NB4 (cell line): ENCODE results near the gene PCP4L1.
A peak's percentile ranks its signal among the peaks of the same experiment; 100 is the strongest.
"Not testable (repeated sequence)": the region's sequence is repeated elsewhere in the genome, so short reads cannot be mapped to it uniquely, and the experiment has no call there.

Experiments
- DNase-seq: peaks from one replicate; pipeline ENCODE4 v3.0.0; 2010; ENCODE audit warnings: low read depth
- H3K4me3 ChIP-seq: one replicate; pipeline ENCODE4 v1.5.1; 2011; ENCODE audit warnings: mild to moderate bottlenecking, low read depth, low read length, moderate library complexity
- MYC ChIP-seq: IDR thresholded peaks from 2 replicates; pipeline ENCODE4 v1.6.1; 2011; ENCODE audit warnings: low read depth, low read length
- POLR2A ChIP-seq: IDR thresholded peaks from 2 replicates; pipeline ENCODE4 v1.6.1; 2011; ENCODE audit warnings: mild to moderate bottlenecking; ENCODE audit not compliant: insufficient read length; ENCODE audit errors: extremely low read depth
- TF ChIP-seq, protein P1 (sequence below): IDR thresholded peaks from one replicate; pipeline ENCODE4 v1.5.1; 2012; ENCODE audit warnings: low read depth, low read length
- TF ChIP-seq, protein P2 (sequence below): IDR thresholded peaks from 2 replicates; pipeline ENCODE4 v1.6.1; 2011; ENCODE audit warnings: low read depth, low read length

PCP4L1 gene

DNA sequence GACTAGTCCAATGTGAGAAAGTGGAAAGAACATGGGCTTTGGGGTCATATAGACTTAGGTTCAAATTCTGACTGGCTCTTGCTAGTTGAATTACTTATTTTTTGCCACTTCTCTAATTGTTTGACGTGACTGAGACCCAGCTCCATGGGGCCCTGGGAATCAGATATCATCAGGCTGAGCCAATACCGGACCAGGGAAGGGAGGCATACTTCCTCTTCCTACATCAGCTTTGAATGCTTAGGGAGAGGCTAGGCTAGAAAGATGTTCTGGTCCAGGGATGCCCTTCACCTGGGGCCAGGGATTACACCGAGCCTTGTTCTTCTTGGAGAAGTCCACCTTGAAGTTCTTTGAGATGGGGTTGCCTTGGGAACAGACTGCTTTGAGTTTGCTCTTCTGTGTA lies 16.9 kb upstream of the PCP4L1 start:
- TF ChIP-seq, protein P1, sequence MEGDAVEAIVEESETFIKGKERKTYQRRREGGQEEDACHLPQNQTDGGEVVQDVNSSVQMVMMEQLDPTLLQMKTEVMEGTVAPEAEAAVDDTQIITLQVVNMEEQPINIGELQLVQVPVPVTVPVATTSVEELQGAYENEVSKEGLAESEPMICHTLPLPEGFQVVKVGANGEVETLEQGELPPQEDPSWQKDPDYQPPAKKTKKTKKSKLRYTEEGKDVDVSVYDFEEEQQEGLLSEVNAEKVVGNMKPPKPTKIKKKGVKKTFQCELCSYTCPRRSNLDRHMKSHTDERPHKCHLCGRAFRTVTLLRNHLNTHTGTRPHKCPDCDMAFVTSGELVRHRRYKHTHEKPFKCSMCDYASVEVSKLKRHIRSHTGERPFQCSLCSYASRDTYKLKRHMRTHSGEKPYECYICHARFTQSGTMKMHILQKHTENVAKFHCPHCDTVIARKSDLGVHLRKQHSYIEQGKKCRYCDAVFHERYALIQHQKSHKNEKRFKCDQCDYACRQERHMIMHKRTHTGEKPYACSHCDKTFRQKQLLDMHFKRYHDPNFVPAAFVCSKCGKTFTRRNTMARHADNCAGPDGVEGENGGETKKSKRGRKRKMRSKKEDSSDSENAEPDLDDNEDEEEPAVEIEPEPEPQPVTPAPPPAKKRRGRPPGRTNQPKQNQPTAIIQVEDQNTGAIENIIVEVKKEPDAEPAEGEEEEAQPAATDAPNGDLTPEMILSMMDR: no peak
- TF ChIP-seq, protein P2, sequence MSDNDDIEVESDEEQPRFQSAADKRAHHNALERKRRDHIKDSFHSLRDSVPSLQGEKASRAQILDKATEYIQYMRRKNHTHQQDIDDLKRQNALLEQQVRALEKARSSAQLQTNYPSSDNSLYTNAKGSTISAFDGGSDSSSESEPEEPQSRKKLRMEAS: no peak
- TF ChIP-seq MYC (no peak), POLR2A (no peak)
- H3K4me3 ChIP-seq: no peak overlapping the region
- peak; percentile 26 for DNase-seq

DNA sequence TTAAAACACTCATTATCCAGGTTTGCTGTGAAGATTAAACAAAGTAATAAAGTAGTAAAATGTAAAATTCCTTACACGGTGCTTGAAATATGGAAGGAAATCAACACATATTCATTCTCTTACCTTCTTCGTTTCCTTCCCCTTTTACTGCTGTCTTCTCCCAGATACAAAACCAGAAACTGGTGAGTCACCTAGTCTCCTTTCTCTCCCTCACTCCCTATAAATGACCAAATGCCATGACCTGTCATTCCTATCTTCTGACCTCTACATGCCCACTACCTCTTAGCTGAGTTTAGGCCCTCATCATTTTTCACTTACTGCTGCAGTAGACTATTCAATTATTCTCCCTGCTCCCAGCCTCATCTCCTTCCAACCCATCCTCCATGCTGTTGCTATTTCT lies 16.2 kb upstream of the PCP4L1 start:
- H3K4me3 ChIP-seq: no peak overlapping the region
- DNase-seq: peak; percentile 40
- TF ChIP-seq, protein P1: no peak
- TF ChIP-seq MYC (no peak), POLR2A (no peak)
- TF ChIP-seq, protein P2: no peak

DNA sequence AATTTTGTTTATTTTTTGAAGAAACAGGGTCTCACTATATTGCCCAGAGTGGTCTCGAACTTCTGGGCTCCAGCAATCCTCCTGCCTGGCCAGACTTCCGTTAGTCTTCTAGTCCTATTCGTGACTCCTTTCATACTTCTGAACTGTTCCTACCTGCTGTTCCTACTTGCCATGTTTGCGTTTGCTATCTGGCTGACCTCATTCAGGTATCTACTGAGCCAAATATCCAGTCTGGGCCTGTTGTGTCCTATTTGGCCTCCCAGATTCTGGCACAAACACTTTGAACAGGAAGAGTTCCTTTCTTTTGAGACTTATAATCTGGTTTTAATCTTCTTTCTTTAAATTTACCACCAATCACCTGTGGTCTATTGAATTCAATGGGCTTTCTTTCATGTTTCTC lies 13.7 kb upstream of the PCP4L1 start:
- no peak overlapping the region for H3K4me3 ChIP-seq
- DNase-seq: no peak
- TF ChIP-seq, protein P1: no peak
- TF ChIP-seq, protein P2: no peak
- TF ChIP-seq POLR2A (no peak), MYC (no peak)

DNA sequence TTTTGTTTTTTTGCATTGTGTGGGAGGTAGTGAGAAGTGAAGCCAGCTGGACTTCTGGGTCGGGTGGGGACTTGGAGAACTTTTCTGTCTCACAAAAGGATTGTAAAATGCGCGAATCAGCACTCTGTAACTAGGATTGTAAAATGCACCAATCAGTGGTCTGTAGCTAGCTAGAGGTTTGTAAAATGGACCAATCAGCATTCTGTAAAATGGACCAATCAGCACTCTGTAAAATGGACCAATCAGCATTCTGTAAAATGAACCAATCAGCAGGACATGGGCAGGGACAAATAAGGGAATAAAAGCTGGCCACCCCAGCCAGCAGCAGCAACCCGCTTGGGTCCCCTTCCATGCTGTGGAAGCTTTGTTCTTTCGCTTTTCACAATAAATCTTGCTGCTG lies 8.4 kb upstream of the PCP4L1 start:
- not testable (repeated sequence) for DNase-seq, H3K4me3 ChIP-seq

DNA sequence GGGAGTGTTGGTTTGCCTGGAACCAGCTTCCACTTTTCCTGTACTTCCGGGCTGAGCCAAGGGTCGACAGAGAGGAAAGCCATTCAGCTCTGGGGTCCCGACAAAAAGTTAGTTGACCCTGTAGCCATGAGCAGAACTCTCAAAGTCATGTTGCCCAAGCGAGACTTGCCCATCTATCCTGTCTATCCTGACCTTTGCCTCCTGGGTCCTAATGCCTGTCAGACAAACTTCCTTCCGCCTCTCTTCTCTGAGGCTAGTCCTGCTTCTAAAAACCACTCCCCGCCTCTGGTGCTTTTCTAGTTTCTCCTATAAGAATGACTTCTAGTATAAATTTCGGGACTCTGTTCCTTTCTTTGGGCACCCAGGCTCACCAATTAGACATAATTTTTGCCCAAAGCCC lies 7.7 kb upstream of the PCP4L1 start:
- TF ChIP-seq, protein P2: no peak
- TF ChIP-seq MYC (no peak), POLR2A (no peak)
- TF ChIP-seq, protein P1: no peak
- no peak for DNase-seq
- no peak overlapping the region for H3K4me3 ChIP-seq

DNA sequence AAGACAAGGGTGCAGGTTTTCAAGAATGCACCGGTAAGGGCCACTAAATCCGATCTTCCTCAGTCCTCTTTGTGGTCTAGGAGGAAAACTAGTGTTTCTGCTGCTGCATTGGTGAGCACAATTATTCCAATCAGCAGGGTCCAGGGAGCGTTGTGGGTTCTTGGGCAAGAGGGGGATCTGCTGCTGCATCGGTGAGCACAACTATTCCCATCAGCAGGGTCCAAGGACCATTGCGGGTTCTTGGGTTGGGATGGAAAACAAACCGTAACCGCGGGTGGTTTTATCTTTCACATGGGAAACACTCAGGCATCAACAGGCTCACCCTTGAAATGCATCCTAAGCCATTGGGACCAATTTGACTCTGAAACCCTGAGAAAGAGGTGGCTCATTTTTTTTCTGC lies 7.0 kb upstream of the PCP4L1 start:
- TF ChIP-seq, protein P1: no peak
- TF ChIP-seq, protein P2: no peak
- TF ChIP-seq MYC (no peak), POLR2A (no peak)
- no peak for DNase-seq
- no peak overlapping the region for H3K4me3 ChIP-seq

DNA sequence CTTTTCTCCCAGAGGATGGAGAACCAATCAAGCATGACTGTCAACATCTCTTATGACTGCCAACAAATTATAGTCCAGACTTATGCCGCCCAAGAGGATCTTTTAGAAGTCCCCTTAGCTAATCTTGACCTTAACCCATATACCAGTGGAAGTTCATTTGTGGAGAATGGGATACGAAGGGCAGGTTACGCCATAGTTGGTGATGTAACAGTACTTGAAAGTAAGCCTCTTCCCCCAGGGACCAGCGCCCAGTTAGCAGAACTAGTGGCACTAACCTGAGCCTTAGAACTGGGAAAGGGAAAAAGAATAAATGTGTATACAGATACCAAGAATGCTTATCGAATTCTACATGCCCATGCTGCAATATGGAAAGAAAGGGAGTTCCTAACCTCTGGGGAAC lies 3.2 kb upstream of the PCP4L1 start:
- peak; percentile 64 for DNase-seq

DNA sequence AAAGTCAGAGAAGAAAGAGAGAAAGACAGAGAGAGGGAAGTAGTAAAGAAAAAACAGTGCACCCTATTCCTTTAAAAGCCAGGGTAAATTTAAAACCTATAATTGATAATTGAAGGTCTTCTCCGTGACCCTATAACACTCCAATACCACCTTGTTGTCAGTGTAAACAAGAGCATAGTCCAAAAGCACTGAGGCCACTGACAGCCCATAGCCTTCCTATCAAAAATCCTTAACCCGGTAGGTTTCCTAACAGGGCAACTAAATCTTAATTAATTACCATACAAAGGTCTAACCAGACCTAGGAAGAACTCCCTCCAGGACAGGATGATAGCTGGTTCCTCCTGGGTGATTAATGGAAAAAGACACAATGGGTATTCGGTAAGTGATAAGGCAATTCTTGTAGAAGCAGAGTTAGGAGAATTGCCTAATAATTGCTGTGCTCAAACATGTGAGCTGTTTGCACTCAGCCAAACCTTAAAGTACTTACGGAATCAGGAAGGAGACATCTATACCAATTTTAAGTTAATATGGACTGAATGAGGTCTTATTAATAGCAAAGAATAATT lies 2.5 kb upstream of the PCP4L1 start:
- not testable (repeated sequence) for H3K4me3 ChIP-seq, DNase-seq

More for the DNA sequence above, 3.2 kb upstream of the PCP4L1 start:
- not testable (repeated sequence) for H3K4me3 ChIP-seq

DNA sequence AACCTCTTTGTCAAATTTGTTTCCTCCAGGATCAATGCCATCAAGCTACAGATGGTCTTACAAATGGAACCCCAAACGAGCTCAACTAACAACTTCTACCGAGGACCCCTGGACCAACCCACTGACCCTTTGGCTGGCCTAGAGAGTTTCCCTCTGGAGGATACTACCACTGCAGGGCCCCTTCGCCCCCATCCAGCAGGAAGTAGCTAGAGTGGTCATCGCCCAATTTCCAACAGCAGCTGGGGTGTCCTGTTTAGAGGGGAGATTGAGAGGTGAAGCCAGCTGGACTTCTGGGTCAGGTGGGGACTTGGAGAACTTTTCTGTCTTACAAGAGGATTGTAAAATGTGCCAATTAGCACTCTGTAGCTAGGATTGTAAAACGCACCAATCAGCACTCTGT lies 1.4 kb upstream of the PCP4L1 start:
- DNase-seq, H3K4me3 ChIP-seq: not testable (repeated sequence)
